ENCODE data around the gene AMDHD2. TPM values are rescaled to one million over a fixed set of nuclear protein-coding genes. Genes with fewer than 3 reads are reported as not detected.
A peak's percentile ranks its signal among the peaks of the same experiment; 100 is the strongest.

Gene AMDHD2
- total RNA-seq, 1 donor from 2014 or later = 25.5 TPM

DNA sequence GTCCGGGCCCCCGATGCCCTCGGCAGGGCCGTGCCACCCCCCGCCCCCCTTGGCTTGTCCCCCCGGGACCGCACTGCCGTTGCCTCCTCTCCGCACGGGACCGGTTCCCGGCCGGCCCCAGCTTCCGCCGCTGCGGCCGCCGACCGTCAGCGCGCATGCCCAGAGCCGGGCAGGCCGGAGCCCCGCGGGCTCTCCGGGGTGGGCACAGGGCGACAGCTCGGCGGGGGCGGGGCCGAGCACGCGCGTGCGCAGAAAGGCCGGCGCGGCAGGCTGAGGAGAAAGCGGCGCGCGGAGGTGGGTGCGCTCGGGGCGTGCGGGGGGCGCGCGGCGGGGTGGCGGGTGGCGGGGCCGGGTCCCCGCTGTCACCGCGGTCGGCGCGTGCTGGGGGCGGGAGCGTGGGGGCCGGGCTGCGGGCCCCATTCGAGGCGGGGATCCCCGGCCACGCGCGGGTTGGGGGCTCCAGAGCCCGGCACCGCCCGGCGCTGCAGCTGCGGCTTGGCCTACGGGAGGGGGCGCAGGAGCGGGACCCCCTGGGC lies 45.2 kb upstream of the AMDHD2 start, which contains the start of gene TBC1D24:
Gene TBC1D24 (plus strand): TSS at position 251 of the 536 bp plus-strand sequence. CDS start 21,022 bp downstream, outside the sequence.
- peaks cover 47% of the 10 kb centered on the region for H3K4me1 ChIP-seq
- TF ChIP-seq POLR2AphosphoS5 (IDR thresholded peaks at IDR 0.05; ENCODE audit: insufficient read depth in 1 of 2, low read depth in 1 of 2) (peak in 1 of 2 donors; percentile 51), POLR2A (IDR thresholded peaks at IDR 0.05) (peak in 1 of 2 donors; percentile 48)
- TF ChIP-seq, protein P1, sequence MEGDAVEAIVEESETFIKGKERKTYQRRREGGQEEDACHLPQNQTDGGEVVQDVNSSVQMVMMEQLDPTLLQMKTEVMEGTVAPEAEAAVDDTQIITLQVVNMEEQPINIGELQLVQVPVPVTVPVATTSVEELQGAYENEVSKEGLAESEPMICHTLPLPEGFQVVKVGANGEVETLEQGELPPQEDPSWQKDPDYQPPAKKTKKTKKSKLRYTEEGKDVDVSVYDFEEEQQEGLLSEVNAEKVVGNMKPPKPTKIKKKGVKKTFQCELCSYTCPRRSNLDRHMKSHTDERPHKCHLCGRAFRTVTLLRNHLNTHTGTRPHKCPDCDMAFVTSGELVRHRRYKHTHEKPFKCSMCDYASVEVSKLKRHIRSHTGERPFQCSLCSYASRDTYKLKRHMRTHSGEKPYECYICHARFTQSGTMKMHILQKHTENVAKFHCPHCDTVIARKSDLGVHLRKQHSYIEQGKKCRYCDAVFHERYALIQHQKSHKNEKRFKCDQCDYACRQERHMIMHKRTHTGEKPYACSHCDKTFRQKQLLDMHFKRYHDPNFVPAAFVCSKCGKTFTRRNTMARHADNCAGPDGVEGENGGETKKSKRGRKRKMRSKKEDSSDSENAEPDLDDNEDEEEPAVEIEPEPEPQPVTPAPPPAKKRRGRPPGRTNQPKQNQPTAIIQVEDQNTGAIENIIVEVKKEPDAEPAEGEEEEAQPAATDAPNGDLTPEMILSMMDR (IDR thresholded peaks at IDR 0.05) = no peak
- intact Hi-C loops (cut with DNase I) = no loop called here
- H3K36me3 ChIP-seq = no peaks in the 10 kb centered on the region
- H3K27ac ChIP-seq = peak within 1 kb of the TSS; percentile 79
- H3K27me3 ChIP-seq = peaks cover 4% of the 10 kb centered on the region
- H3K9me3 ChIP-seq = no peaks in the 10 kb centered on the region
- DNase-seq (ENCODE audit: extremely low spot score in 2 of 2) = no peak
- H3K4me3 ChIP-seq = peak within 1 kb of the TSS; percentile 56 to 67

GRCh38 chr16:2475413-2476344 lies 44.5 kb upstream of the AMDHD2 start:
- intact Hi-C loops (cut with DNase I) = no loop called here
- TF ChIP-seq, protein P1 (IDR thresholded peaks at IDR 0.05) = no peak
- TF ChIP-seq POLR2AphosphoS5 (IDR thresholded peaks at IDR 0.05; ENCODE audit: insufficient read depth in 1 of 2, low read depth in 1 of 2) = no peak
- no peak for TF ChIP-seq POLR2A (IDR thresholded peaks at IDR 0.05)
- H3K4me3 ChIP-seq = peak overlapping the region; percentile 56 to 67
- no peak for DNase-seq (ENCODE audit: extremely low spot score in 2 of 2)
- H3K27me3 ChIP-seq = peaks cover 4% of the 10 kb centered on the region
- H3K4me1 ChIP-seq = peaks cover 39% of the 10 kb centered on the region
- no peaks in the 10 kb centered on the region for H3K36me3 ChIP-seq
- peak overlapping the region; percentile 79 for H3K27ac ChIP-seq
- no peaks in the 10 kb centered on the region for H3K9me3 ChIP-seq

DNA sequence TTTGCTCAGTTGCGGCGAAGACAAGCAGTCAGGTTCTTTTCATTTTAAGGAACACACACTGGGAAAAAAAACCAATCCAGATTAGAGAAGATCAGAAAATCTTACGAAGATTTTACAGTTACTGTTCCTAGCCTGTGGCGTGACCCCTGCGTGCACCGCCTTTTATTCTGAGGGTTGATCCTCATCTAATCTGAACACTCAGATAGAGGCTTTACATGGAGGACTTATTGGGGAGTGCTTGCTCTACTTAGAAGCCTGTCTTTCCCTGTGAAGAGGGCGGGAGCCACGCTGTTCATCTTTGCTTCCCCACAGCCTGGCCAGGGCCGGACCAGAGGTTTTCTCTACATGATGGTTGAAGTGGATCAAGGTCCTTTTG lies 43.8 kb upstream of the AMDHD2 start:
- Histone ChIP-seq H3K27me3 (peaks cover 4% of the 10 kb centered on the region), H3K27ac (no peak overlapping the region), H3K36me3 (no peaks in the 10 kb centered on the region), H3K4me3 (peak overlapping the region in 1 of 2 donors; percentile 5), H3K9me3 (no peaks in the 10 kb centered on the region), H3K4me1 (peaks cover 38% of the 10 kb centered on the region)
- intact Hi-C loops (cut with DNase I) = no loop called here
- TF ChIP-seq POLR2A (IDR thresholded peaks at IDR 0.05) (no peak), POLR2AphosphoS5 (IDR thresholded peaks at IDR 0.05; ENCODE audit: insufficient read depth in 1 of 2, low read depth in 1 of 2) (no peak)
- TF ChIP-seq, protein P1 (IDR thresholded peaks at IDR 0.05) = no peak
- no peak for DNase-seq (ENCODE audit: extremely low spot score in 2 of 2)

- H3K36me3 ChIP-seq = no peaks in the 10 kb centered on the region
- DNase-seq (ENCODE audit: extremely low spot score in 2 of 2) = no peak
- H3K9me3 ChIP-seq = no peaks in the 10 kb centered on the region
- peak overlapping the region in 1 of 2 donors; percentile 5 for H3K4me3 ChIP-seq
- no peak for TF ChIP-seq POLR2AphosphoS5 (IDR thresholded peaks at IDR 0.05; ENCODE audit: insufficient read depth in 1 of 2, low read depth in 1 of 2)
- intact Hi-C loops (cut with DNase I) = no loop called here
- peaks cover 4% of the 10 kb centered on the region for H3K27me3 ChIP-seq
- H3K4me1 ChIP-seq = peaks cover 34% of the 10 kb centered on the region
- no peak overlapping the region for H3K27ac ChIP-seq
Measured at GRCh38 chr16:2476741-2477140, 43.4 kb upstream of the AMDHD2 start.

DNA sequence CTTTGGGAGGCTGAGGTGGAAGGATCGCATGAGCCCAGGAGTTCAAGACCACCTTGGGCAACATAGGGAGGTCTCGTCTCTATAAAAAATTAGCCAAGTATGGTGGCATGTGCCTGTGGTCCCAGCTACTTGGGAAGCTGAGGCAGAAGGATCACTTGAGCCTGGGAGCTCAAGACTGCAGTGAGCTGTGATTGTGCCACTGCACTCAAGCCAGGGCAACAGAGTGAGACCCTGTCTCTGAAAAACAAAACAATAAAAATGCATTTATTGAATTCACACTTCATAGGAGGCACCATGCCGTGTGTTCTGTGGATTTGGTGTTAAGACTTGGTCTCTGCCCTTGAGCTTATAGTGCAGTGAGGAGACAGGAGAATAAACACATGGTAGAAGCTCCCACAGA lies 42.8 kb upstream of the AMDHD2 start:
- intact Hi-C loops (cut with DNase I) = no loop called here
- H3K36me3 ChIP-seq = no peaks in the 10 kb centered on the region
- H3K27me3 ChIP-seq = peaks cover 4% of the 10 kb centered on the region
- no peak for DNase-seq (ENCODE audit: extremely low spot score in 2 of 2)
- TF ChIP-seq, protein P1 (IDR thresholded peaks at IDR 0.05) = no peak
- TF ChIP-seq POLR2A (IDR thresholded peaks at IDR 0.05) (no peak), POLR2AphosphoS5 (IDR thresholded peaks at IDR 0.05; ENCODE audit: insufficient read depth in 1 of 2, low read depth in 1 of 2) (no peak)
- no peak overlapping the region for H3K4me3 ChIP-seq
- no peaks in the 10 kb centered on the region for H3K9me3 ChIP-seq
- H3K27ac ChIP-seq = no peak overlapping the region
- H3K4me1 ChIP-seq = peaks cover 34% of the 10 kb centered on the region
